Heart right ventricle (tissue), 16 donors: ENCODE results near the gene STK39. TPM values are rescaled to one million over a fixed set of nuclear protein-coding genes. Genes with fewer than 3 reads are reported as not detected.

ENCODE experiments used
- ATAC-seq, 8 donors: fragments of 200-7000 bp; cut with Tn5 transposase; one replicate each; pipeline ENCODE4 v1.9.1; 2020; ENCODE audit warnings: mild to moderate bottlenecking in 8 of 8, moderate library complexity in 8 of 8, moderate number of reproducible peaks in 1 of 8
- DNase-seq, 2 donors: peaks; one replicate each; pipeline ENCODE4 v3.0.0-alpha.2; 2020
- H3K27ac ChIP-seq, 10 donors: fragments of 200-600 bp; sonication (generic) in 2 of 10; one replicate each; pipeline versions ENCODE4 v1.5.0 to v1.8.0; 2020 to 2022; ENCODE audit warnings: mild to moderate bottlenecking in 3 of 10
- H3K27me3 ChIP-seq, 7 donors: fragments of 200-600 bp; one replicate each; pipeline ENCODE4 v1.8.0; 2021 to 2022; ENCODE audit warnings: mild to moderate bottlenecking in 2 of 7
- H3K36me3 ChIP-seq, 9 donors: fragments of 200-600 bp; sonication (generic) in 1 of 9; one replicate each; pipeline versions ENCODE4 v1.5.0 to v1.8.0; 2020 to 2022; ENCODE audit warnings: mild to moderate bottlenecking in 2 of 9
- H3K4me1 ChIP-seq, 9 donors: fragments of 200-600 bp; sonication (generic) in 1 of 9; one replicate each; pipeline versions ENCODE4 v1.5.0 to v1.8.0; 2020 to 2022; ENCODE audit warnings: mild to moderate bottlenecking in 4 of 9
- H3K4me3 ChIP-seq, 10 donors: fragments of 200-600 bp; sonication (generic) in 2 of 10; one replicate each; pipeline versions ENCODE4 v1.5.0 to v1.8.0; 2020 to 2022; ENCODE audit warnings: mild to moderate bottlenecking in 7 of 10, moderate library complexity in 2 of 10
- H3K9me3 ChIP-seq, 11 donors: fragments of 200-600 bp in 10 of 11; sonication (generic) in 2 of 11; one replicate each; pipeline versions ENCODE4 v1.5.0 to v1.8.0; 2013 to 2022; ENCODE audit warnings: mild to moderate bottlenecking in 2 of 11, control low read depth in 1 of 11, moderate library complexity in 1 of 11
- CTCF ChIP-seq, 9 donors: fragments of 200-600 bp; sonication (generic) in 2 of 9; IDR thresholded peaks; one replicate each; pipeline versions ENCODE4 v1.5.0 to v1.8.0; 2021 to 2022; ENCODE audit warnings: antibody characterized with exemption in 9 of 9, mild to moderate bottlenecking in 5 of 9, moderate library complexity in 1 of 9
- WGBS, 2 donors: extraction: QIAGEN DNeasy Blood & Tissue Kit; methylation state at CpG; one replicate each; pipeline ENCODE4 v1.1.7; 2013; ENCODE audit warnings: inconsistent platforms in 1 of 2; 5-methylcytosine and 5-hydroxymethylcytosine counted together
- intact Hi-C, 10 donors: fragments of 100-400 bp; cut with DNase I; formaldehyde crosslinking; loops; one replicate each; pipeline versions ENCODE4 v1.11.1 to v1.14.2; 2022
- polyA plus RNA-seq, 2 donors: library from polyadenylated mRNA; stranded (reverse); fragments of 200-250 nt; gene quantifications; one replicate each; pipeline ENCODE4 v1.2.3, GENCODE V29; 2013
- total RNA-seq, 10 donors: library from RNA; stranded (reverse); fragmentation: NEBNext Ultra II Directional in 3 of 10; extraction: Animal tissue kit (Norgen Biotek cat#: 25700) in 3 of 10; gene quantifications; one replicate each; pipeline versions ENCODE4 v1.2.1 to v1.2.4, GENCODE V29; 2021 to 2023
- donor health status: Arrhythmogenic right ventricular cardiomyopathy.
- donor health status: ischemic (EF 13 %, LVEDD 7.1; RV severe dilation, severe dysfunction).
- donor health status: healthy with polysubstance abuse.
- donor health status: DM: no; HTN: yes; CAD: no.
- donor health status: DM: no; HTN: no; CAD: no.
- donor health status: ischemic (EF 25% LVEDD 6.9; RV normal size, moderate dysfunction).
- donor health status: ischemic (EF 25% LVEDD 5.7; RV mildly dilated, moderate dysfunction).
- donor health status: healthy.
- donor health status: DM: yes; HTN: yes; CAD: no.
- donor health status: Ischemic cardiomyopathy.
- donor health status: ischemic (EF 35%, LVEDD 5.7; RV mildly dilated, moderate dysfunction).
- donor health status: nonischemic (EF 11% LVEDD 7.7; RV severe dilation, severe dysfunction).
- donor health status: DM: yes; HTN: yes; CAD: no.
- donor health status: PGD.
- donor health status: ischemic (EF 29% LVEDD 5.4; RV normal size, mild dysfunction).
- donor health status: nonischemic (EF 23%, LVEDD 6.1; RV moderate dilation, normal function).

Gene STK39
- total and polyA plus RNA-seq, 12 donors: 15.2 to 35.5 (median 19.6) TPM

- intact Hi-C loops: loop anchor here in 2 of 10 donors (5.0 to 10.0 kb wide), 2 partner anchors 100 to 102 kb away; partner anchors contain the start of gene STK39 (in 2 of the 2)
- H3K4me1 ChIP-seq: peaks cover 2 to 61% (median 51%) of the 10 kb centered on the region in 9 donors
- no peak for TF ChIP-seq CTCF (IDR thresholded peaks at IDR 0.05)
- H3K27ac ChIP-seq: peak overlapping the region in 8 of 10 donors; percentile 2 to 70 (median 54)
- H3K9me3 ChIP-seq: no peaks in the 10 kb centered on the region
- H3K27me3 ChIP-seq: no peaks in the 10 kb centered on the region
- 23 to 49% methylated on average over 2 of the region's 2 CpGs for WGBS, 2 donors
- H3K36me3 ChIP-seq: peaks cover 0 to 4% (median 0%) of the 10 kb centered on the region in 9 donors
- DNase-seq: no peak
- peak in 2 of 8 donors; percentile 22 to 42 for ATAC-seq
- no peak overlapping the region for H3K4me3 ChIP-seq
Measured at GRCh38 chr2:168145011-168145410, 102.4 kb downstream of the STK39 start.

- H3K4me1 ChIP-seq: peaks cover 2 to 61% (median 47%) of the 10 kb centered on the region in 9 donors
- 95 to 97% methylated on average over 3 of the region's 3 CpGs for WGBS, 2 donors
- peaks cover 0 to 7% (median 0%) of the 10 kb centered on the region in 9 donors for H3K36me3 ChIP-seq
- intact Hi-C loops: loop anchor here in 3 of 10 donors (5.0 to 10.0 kb wide), 3 partner anchors 101 to 193 kb away; partner anchors contain the start of gene STK39 (in 2 of the 3)
- H3K27ac ChIP-seq: no peak overlapping the region
- ATAC-seq (no peak), DNase-seq (no peak)
- H3K27me3 ChIP-seq: no peaks in the 10 kb centered on the region
- TF ChIP-seq CTCF (IDR thresholded peaks at IDR 0.05): no peak
- H3K9me3 ChIP-seq: no peaks in the 10 kb centered on the region
- H3K4me3 ChIP-seq: no peak overlapping the region
Measured at GRCh38 chr2:168143813-168144212, 103.6 kb downstream of the STK39 start.

- TF ChIP-seq CTCF (IDR thresholded peaks at IDR 0.05): no peak
- 95 to 98% methylated on average over 5 of the region's 5 CpGs for WGBS, 2 donors
- H3K9me3 ChIP-seq: no peaks in the 10 kb centered on the region
- no peak overlapping the region for H3K4me3 ChIP-seq
- DNase-seq: no peak
- no peak for ATAC-seq
- intact Hi-C loops: loop anchor here in 3 of 10 donors (5.0 to 10.0 kb wide), 3 partner anchors 104 to 196 kb away; partner anchors contain the start of gene STK39 (in 2 of the 3)
- peaks cover 0 to 7% (median 0%) of the 10 kb centered on the region in 9 donors for H3K36me3 ChIP-seq
- H3K27me3 ChIP-seq: no peaks in the 10 kb centered on the region
- H3K27ac ChIP-seq: peak overlapping the region in 3 of 10 donors; percentile 49 to 54 (median 50)
- H3K4me1 ChIP-seq: peaks cover 0 to 60% (median 29%) of the 10 kb centered on the region in 9 donors
Measured at GRCh38 chr2:168140892-168141291, 106.5 kb downstream of the STK39 start.

- Histone ChIP-seq H3K27ac (peak overlapping the region in 9 of 10 donors; percentile 8 to 54 (median 46)), H3K27me3 (no peaks in the 10 kb centered on the region), H3K4me1 (peaks cover 0 to 50% (median 21%) of the 10 kb centered on the region in 9 donors), H3K36me3 (peaks cover 0 to 13% (median 0%) of the 10 kb centered on the region in 9 donors), H3K4me3 (no peak overlapping the region), H3K9me3 (no peaks in the 10 kb centered on the region)
- 31 to 46% methylated on average over 4 of the region's 4 CpGs for WGBS, 2 donors
- intact Hi-C loops: loop anchor here (2.0 to 10.0 kb wide), 8 partner anchors 105 to 205 kb away; partner anchors contain the start of gene STK39 (in 7 of the 10)
- ATAC-seq (peak in 6 of 8 donors; percentile 23 to 71 (median 61)), DNase-seq (no peak)
- no peak for TF ChIP-seq CTCF (IDR thresholded peaks at IDR 0.05)
Measured at GRCh38 chr2:168139852-168140251, 107.5 kb downstream of the STK39 start.
